HL-60 (cell line): ENCODE data around the gene NALCN.

Experiments used
- DNase-seq, 2 experiments: peaks; one replicate each; pipeline ENCODE4 v3.0.0-alpha.2; 2010 to 2020; ENCODE audit warnings: low read depth in 1 of 2, low spot score in 1 of 2
- H3K27ac ChIP-seq: fragments of 250-450 bp; sonication (Bioruptor Pico); replicated peaks from 2 replicates; pipeline ENCODE4 v1.5.1; 2020; ENCODE audit warnings: mild to moderate bottlenecking, moderate library complexity
- H3K27me3 ChIP-seq: fragments of 250-450 bp; sonication (Bioruptor Pico); 2 replicates; pipeline ENCODE4 v1.5.1; 2021; ENCODE audit warnings: mild to moderate bottlenecking, moderate library complexity; ENCODE audit not compliant: insufficient read depth, poor library complexity, severe bottlenecking
- H3K4me3 ChIP-seq: replicated peaks from 2 replicates; pipeline ENCODE4 v1.5.1; 2011; ENCODE audit warnings: mild to moderate bottlenecking, control low read depth, low read length; ENCODE audit not compliant: insufficient read depth
- CTCF ChIP-seq: IDR thresholded peaks from one replicate; pipeline ENCODE4 v1.5.1; 2011; ENCODE audit warnings: low read length, control low read depth, inconsistent platforms; ENCODE audit not compliant: insufficient read depth
- GABPA ChIP-seq: IDR thresholded peaks from 2 replicates; pipeline ENCODE4 v1.6.1; 2012; ENCODE audit warnings: low read depth
- POLR2AphosphoS5 ChIP-seq: IDR thresholded peaks from 2 replicates; pipeline ENCODE4 v1.6.1; 2012; ENCODE audit warnings: low read depth
- REST ChIP-seq: IDR thresholded peaks from 2 replicates; pipeline ENCODE4 v1.6.1; 2012; ENCODE audit warnings: low read depth; ENCODE audit not compliant: insufficient replicate concordance
- SPI1 ChIP-seq: IDR thresholded peaks from 2 replicates; pipeline ENCODE4 v1.6.1; 2012; ENCODE audit warnings: low read depth, mild to moderate bottlenecking, borderline replicate concordance

NALCN gene

GRCh38 chr13:101417501-101417900 lies 1.2 kb upstream of the NALCN start:
- Histone ChIP-seq H3K4me3 (no peak overlapping the region), H3K27ac (no peak overlapping the region), H3K27me3 (peaks cover 33% of the 10 kb centered on the region)
- TF ChIP-seq GABPA (no peak), SPI1 (no peak), POLR2AphosphoS5 (no peak), CTCF (no peak), REST (no peak)
- DNase-seq, result no peak

- DNase-seq, result no peak
- H3K27ac ChIP-seq, result no peak overlapping the region
- H3K4me3 ChIP-seq, result no peak overlapping the region
- peaks cover 33% of the 10 kb centered on the region for H3K27me3 ChIP-seq
- TF ChIP-seq REST (no peak), SPI1 (no peak), GABPA (no peak), CTCF (no peak), POLR2AphosphoS5 (no peak)
Observed at GRCh38 chr13:101417043-101417406, 717 bp upstream of the NALCN start.

GRCh38 chr13:101415358-101416174 lies 742 bp downstream of the NALCN start:
- Histone ChIP-seq H3K27ac (no peak overlapping the region), H3K27me3 (peaks cover 33% of the 10 kb centered on the region), H3K4me3 (no peak overlapping the region)
- TF ChIP-seq SPI1 (no peak), CTCF (no peak), REST (no peak), POLR2AphosphoS5 (no peak), GABPA (no peak)
- DNase-seq, result no peak
